ENCODE results near the gene OVCA2.

Gene OVCA2

DNA sequence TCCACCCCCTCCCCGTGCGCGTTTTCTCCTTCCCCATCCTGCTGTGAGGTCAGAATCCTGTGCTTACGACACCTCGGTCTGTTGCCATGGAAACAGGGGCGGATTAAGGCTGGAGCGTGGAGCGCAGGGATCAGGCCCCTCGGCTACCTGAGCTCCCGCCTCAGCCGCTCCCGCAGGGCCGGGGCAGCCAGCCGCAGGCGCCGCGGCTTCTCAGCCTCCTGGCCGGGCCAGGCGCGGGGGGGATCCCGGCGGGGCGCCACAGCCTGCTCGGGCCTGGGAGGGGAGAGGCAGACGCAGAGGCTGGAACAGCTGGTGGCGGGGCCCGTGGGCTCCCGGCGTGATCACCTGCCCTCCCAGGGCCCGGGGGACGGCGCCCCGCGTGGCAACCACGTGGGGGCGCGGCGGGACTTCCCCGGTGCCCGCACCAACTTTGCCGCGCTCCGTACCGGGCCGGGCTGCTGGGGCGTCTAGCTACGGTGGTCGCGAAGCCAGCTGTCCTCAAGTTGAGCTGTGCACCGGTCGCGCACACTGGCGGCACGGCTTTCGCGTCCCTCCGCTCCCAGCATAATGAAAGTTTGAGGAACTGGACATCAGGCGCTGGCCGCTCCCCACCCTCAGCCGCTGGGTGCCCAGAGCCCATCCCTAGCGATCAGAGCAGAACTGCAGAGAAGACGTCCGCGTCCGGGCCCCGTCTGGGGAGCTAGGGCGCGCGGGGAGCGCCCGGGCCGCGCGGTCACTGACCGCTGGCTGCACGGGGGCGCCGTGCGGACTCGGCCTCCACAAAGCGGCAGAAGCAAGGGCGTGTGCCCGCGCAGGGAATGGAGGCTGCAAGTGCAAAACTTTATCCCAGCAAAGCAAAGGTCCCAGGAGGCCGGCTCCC is 17.9 kb upstream of the OVCA2 start:
- DNase-seq: no peak
- no peak overlapping the region for H3K27ac ChIP-seq
- H3K4me3 ChIP-seq (ENCODE audit: low read depth, low read length): peak overlapping the region; percentile 24
- H3K36me3 ChIP-seq (replicated peaks): no peaks in the 10 kb centered on the region
- H3K27me3 ChIP-seq (replicated peaks): peaks cover 46% of the 10 kb centered on the region
- no peak for TF ChIP-seq CTCF (IDR thresholded peaks at IDR 0.05; ENCODE audit: low read depth, low read length, missing control alignments)
- in situ Hi-C loops (cut with HindIII; ENCODE audit: low pct_ligation_motif_present, low sequenced_read_pairs): no loop called here

- in situ Hi-C loops (cut with HindIII; ENCODE audit: low pct_ligation_motif_present, low sequenced_read_pairs): no loop called here
- H3K27me3 ChIP-seq (replicated peaks): peaks cover 38% of the 10 kb centered on the region
- no peak for TF ChIP-seq CTCF (IDR thresholded peaks at IDR 0.05; ENCODE audit: low read depth, low read length, missing control alignments)
- no peaks in the 10 kb centered on the region for H3K36me3 ChIP-seq (replicated peaks)
- no peak for DNase-seq
- no peak overlapping the region for H3K27ac ChIP-seq
- H3K4me3 ChIP-seq (ENCODE audit: low read depth, low read length): no peak overlapping the region
Observed at GRCh38 chr17:2024572-2025219, 17.1 kb upstream of the OVCA2 start.

GRCh38 chr17:2025220-2025621 is 16.6 kb upstream of the OVCA2 start, which contains the start of gene RTN4RL1:
Gene RTN4RL1, minus strand, starts transcription at chr17:2025334. Its CDS starts 469 bp downstream, at chr17:2024865.
- in situ Hi-C loops (cut with HindIII; ENCODE audit: low pct_ligation_motif_present, low sequenced_read_pairs): no loop called here
- no peak for DNase-seq
- H3K27ac ChIP-seq: no peak within 1 kb of the TSS
- H3K27me3 ChIP-seq (replicated peaks): peaks cover 33% of the 10 kb centered on the region
- no peaks in the 10 kb centered on the region for H3K36me3 ChIP-seq (replicated peaks)
- H3K4me3 ChIP-seq (ENCODE audit: low read depth, low read length): peak within 1 kb of the TSS; percentile 36
- TF ChIP-seq CTCF (IDR thresholded peaks at IDR 0.05; ENCODE audit: low read depth, low read length, missing control alignments): no peak

DNA sequence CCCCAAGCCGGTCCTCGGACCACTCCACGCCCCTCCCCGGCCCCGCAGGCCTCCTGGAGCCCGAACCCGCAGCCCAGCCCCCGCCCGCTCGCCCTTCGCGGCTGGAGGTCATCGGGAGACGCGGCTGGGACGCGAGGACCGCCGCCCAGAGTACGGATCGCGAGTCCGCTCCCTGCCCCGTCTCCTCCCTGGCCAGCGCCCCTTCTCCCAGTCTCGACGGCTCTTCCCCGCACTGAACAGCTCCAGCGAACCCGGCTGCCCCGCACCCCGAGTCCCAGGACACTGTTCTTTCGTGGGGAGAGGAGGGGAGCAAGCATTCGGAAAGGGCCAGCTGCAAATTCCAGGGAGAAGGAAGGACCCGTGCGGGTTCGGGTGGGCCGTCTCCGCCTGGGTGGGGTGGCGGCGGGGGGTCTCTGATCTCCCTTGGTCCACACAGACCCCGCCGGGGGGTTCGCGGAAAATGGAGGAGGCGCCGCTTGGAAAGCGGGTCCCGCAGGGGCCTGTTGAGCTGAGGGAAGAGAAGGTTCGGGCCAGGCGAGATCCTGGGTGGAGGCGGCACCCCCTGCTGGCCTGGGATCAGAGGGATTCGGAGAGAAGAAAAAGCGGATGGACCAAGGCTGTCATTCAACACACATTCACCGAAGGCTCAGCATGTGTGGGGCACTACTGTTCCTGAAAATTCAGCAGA is 16.1 kb upstream of the OVCA2 start:
- in situ Hi-C loops (cut with HindIII; ENCODE audit: low pct_ligation_motif_present, low sequenced_read_pairs): no loop called here
- DNase-seq: peak; percentile 54
- H3K4me3 ChIP-seq (ENCODE audit: low read depth, low read length): peak overlapping the region; percentile 36
- no peak overlapping the region for H3K27ac ChIP-seq
- peaks cover 30% of the 10 kb centered on the region for H3K27me3 ChIP-seq (replicated peaks)
- H3K36me3 ChIP-seq (replicated peaks): no peaks in the 10 kb centered on the region
- peak; percentile 90 for TF ChIP-seq CTCF (IDR thresholded peaks at IDR 0.05; ENCODE audit: low read depth, low read length, missing control alignments)

GRCh38 chr17:2027528-2028233 is 14.1 kb upstream of the OVCA2 start:
- H3K27ac ChIP-seq: no peak overlapping the region
- no peak overlapping the region for H3K4me3 ChIP-seq (ENCODE audit: low read depth, low read length)
- in situ Hi-C loops (cut with HindIII; ENCODE audit: low pct_ligation_motif_present, low sequenced_read_pairs): no loop called here
- peaks cover 25% of the 10 kb centered on the region for H3K27me3 ChIP-seq (replicated peaks)
- TF ChIP-seq CTCF (IDR thresholded peaks at IDR 0.05; ENCODE audit: low read depth, low read length, missing control alignments): no peak
- no peak for DNase-seq
- no peaks in the 10 kb centered on the region for H3K36me3 ChIP-seq (replicated peaks)

All from brain microvascular endothelial cell (primary cell).